HCT116 (cell line): ENCODE results near the gene TOPBP1. TPM values are rescaled to one million over a fixed set of nuclear protein-coding genes. Genes with fewer than 3 reads are reported as not detected.

ENCODE experiments used
- ATAC-seq: fragments of 200-7000 bp; cut with Tn5 transposase; 2 replicates; pipeline ENCODE4 v1.9.1; 2020; ENCODE audit warnings: mild to moderate bottlenecking, moderate library complexity
- BruUV-seq: library from RNA; stranded (reverse); fragments of 400-500 nt; replicated peaks from 2 replicates; lab custom pipeline; 2021; lab: Mats Ljungman, UMichigan
- CTCF ChIA-PET: fragments of 300-600 bp; sonication (Branson Sonifier 250); formaldehyde crosslinking; loops from one replicate; lab custom pipeline; 2021; ENCODE audit warnings: antibody characterized with exemption; lab: Charles Lee
- POLR2A ChIA-PET: fragments of 300-600, 350-600 bp; sonication (Branson Sonifier 250); formaldehyde crosslinking; loops from one replicate; lab custom pipeline; 2021; ENCODE audit warnings: antibody characterized with exemption; lab: Charles Lee
- RAD21 ChIA-PET, 2 experiments: fragments of 300-600 bp; sonication (Branson Sonifier 250); formaldehyde crosslinking; loops; one replicate each; lab custom pipeline; 2023; ENCODE audit warnings: low total read pairs in 2 of 2; ENCODE audit not compliant: uncharacterized antibody in 2 of 2, unreplicated experiment in 2 of 2, low non-redundant PET in 1 of 2; lab: Charles Lee
- DNase-seq: peaks from one replicate; pipeline ENCODE4 v3.0.0-alpha.2; 2010; ENCODE audit warnings: low read depth, low spot score
- H2AFZ ChIP-seq: fragments of 200-600 bp; shearing (Covaris generic), sonication (generic); 2 replicates; pipeline ENCODE4 v1.6.1; 2017; ENCODE audit warnings: low read depth, mixed run types, mixed read lengths, antibody characterized with exemption, low read length; ENCODE audit not compliant: poor library complexity, severe bottlenecking
- H3K27ac ChIP-seq: 2 replicates; pipeline ENCODE4 v1.5.1; 2012; ENCODE audit warnings: low read depth, low read length
- H3K27me3 ChIP-seq: fragments of 200-600 bp; sonication (generic); 2 replicates; pipeline ENCODE4 v1.6.1; 2016; ENCODE audit warnings: mixed run types, low read length, mixed read lengths; ENCODE audit not compliant: insufficient read depth
- H3K36me3 ChIP-seq, 2 experiments: fragments of 200-500 bp in 1 of 2; fragments of 200-600 bp in 1 of 2; sonication (Bioruptor generic) in 1 of 2; sonication (generic) in 1 of 2; 2 replicates each; pipeline versions ENCODE4 v1.5.1 to v1.6.1; 2014 to 2016; ENCODE audit warnings: low read length in 2 of 2, inconsistent platforms in 1 of 2, mixed read lengths in 1 of 2, mixed run types in 1 of 2; ENCODE audit not compliant: insufficient read depth in 2 of 2, control insufficient read depth in 1 of 2
- H3K4me1 ChIP-seq, 2 experiments: fragments of 200-600 bp in 1 of 2; sonication (generic) in 1 of 2; 2 replicates each; pipeline versions ENCODE4 v1.5.1 to v1.6.1; 2012 to 2017; ENCODE audit warnings: low read length in 2 of 2, inconsistent platforms in 1 of 2, mild to moderate bottlenecking in 1 of 2, mixed read lengths in 1 of 2, mixed run types in 1 of 2, moderate library complexity in 1 of 2; ENCODE audit not compliant: insufficient read depth in 2 of 2, control insufficient read depth in 1 of 2
- H3K4me2 ChIP-seq: fragments of 200-600 bp; sonication (generic); 2 replicates; pipeline ENCODE4 v1.6.1; 2017; ENCODE audit warnings: mixed run types, low read length, mixed read lengths
- H3K4me3 ChIP-seq, 2 experiments: fragments of 200-600 bp in 1 of 2; sonication (generic) in 1 of 2; replicated peaks in 1 of 2; 2 replicates each; pipeline ENCODE4 v1.5.1; 2011 to 2016; ENCODE audit warnings: low read length in 2 of 2, control low read depth in 1 of 2, low read depth in 1 of 2, mild to moderate bottlenecking in 1 of 2, mixed read lengths in 1 of 2, mixed run types in 1 of 2
- H3K79me2 ChIP-seq: fragments of 200-600 bp; sonication (generic); 2 replicates; pipeline ENCODE4 v1.6.1; 2017; ENCODE audit warnings: mild to moderate bottlenecking, mixed run types, low read length, moderate library complexity, mixed read lengths; ENCODE audit not compliant: insufficient read depth
- H3K9ac ChIP-seq: fragments of 200-600 bp; sonication (generic); 2 replicates; pipeline ENCODE4 v1.6.1; 2016; ENCODE audit warnings: low read length, mixed read lengths
- H3K9me2 ChIP-seq: fragments of 200-600 bp; sonication (generic), shearing (Covaris generic); 2 replicates; pipeline ENCODE4 v1.6.1; 2017; ENCODE audit warnings: mixed run types, mild to moderate bottlenecking, moderate library complexity; ENCODE audit not compliant: insufficient read depth
- H3K9me3 ChIP-seq, 2 experiments: fragments of 200-500 bp in 1 of 2; fragments of 200-600 bp in 1 of 2; sonication (Bioruptor generic) in 1 of 2; sonication (generic) in 1 of 2; 2 replicates each; pipeline ENCODE4 v1.6.1; 2014 to 2017; ENCODE audit warnings: low read length in 2 of 2, mixed read lengths in 2 of 2, inconsistent platforms in 1 of 2, low read depth in 1 of 2, mild to moderate bottlenecking in 1 of 2, mixed run types in 1 of 2, moderate library complexity in 1 of 2; ENCODE audit not compliant: control insufficient read depth in 1 of 2, insufficient read depth in 1 of 2
- H4K20me1 ChIP-seq: fragments of 200-600 bp; sonication (generic), shearing (Covaris generic); 2 replicates; pipeline ENCODE4 v1.6.1; 2017; ENCODE audit warnings: mixed run types, mild to moderate bottlenecking, moderate library complexity; ENCODE audit not compliant: insufficient read depth
- ATF3 ChIP-seq: IDR thresholded peaks from 2 replicates; pipeline ENCODE4 v1.6.1; 2012
- CTCF ChIP-seq, 3 experiments: fragments of 200-600 bp in 1 of 3; sonication (generic) in 1 of 3; IDR thresholded peaks in 2 of 3; conservative IDR thresholded peaks in 1 of 3; 2 replicates each; pipeline ENCODE4 v1.5.1; 2012 to 2017; ENCODE audit warnings: low read depth in 2 of 3, low read length in 2 of 3, antibody characterized with exemption in 1 of 3, borderline replicate concordance in 1 of 3, control low read depth in 1 of 3, mild to moderate bottlenecking in 1 of 3, mixed read lengths in 1 of 3, mixed run types in 1 of 3, moderate library complexity in 1 of 3; ENCODE audit not compliant: insufficient read depth in 1 of 3
- EGR1 ChIP-seq: IDR thresholded peaks from 2 replicates; pipeline ENCODE4 v1.6.1; 2012; ENCODE audit warnings: low read depth
- ELF1 ChIP-seq: IDR thresholded peaks from 2 replicates; pipeline ENCODE4 v1.6.1; 2012; ENCODE audit warnings: low read depth, borderline replicate concordance
- EZH2phosphoT487 ChIP-seq: fragments of 200-600 bp; IDR thresholded peaks from 2 replicates; pipeline ENCODE4 v1.6.1; 2018; ENCODE audit warnings: antibody characterized with exemption, borderline replicate concordance
- FOSL1 ChIP-seq: IDR thresholded peaks from 2 replicates; pipeline ENCODE4 v1.6.1; 2012; ENCODE audit warnings: low read depth
- JUND ChIP-seq: IDR thresholded peaks from 2 replicates; pipeline ENCODE4 v1.6.1; 2012
- MAX ChIP-seq: IDR thresholded peaks from 2 replicates; pipeline ENCODE4 v1.6.1; 2012
- POLR2A ChIP-seq: IDR thresholded peaks from 2 replicates; pipeline ENCODE4 v1.7.0; 2011; ENCODE audit warnings: borderline replicate concordance; ENCODE audit not compliant: insufficient read depth, insufficient read length; ENCODE audit errors: extremely low read depth
- POLR2AphosphoS5 ChIP-seq: IDR thresholded peaks from 2 replicates; pipeline ENCODE4 v1.6.1; 2011; ENCODE audit warnings: mild to moderate bottlenecking, low read depth, low read length, moderate library complexity
- RAD21 ChIP-seq: IDR thresholded peaks from 2 replicates; pipeline ENCODE4 v1.6.1; 2012; ENCODE audit warnings: low read depth, mild to moderate bottlenecking
- REST ChIP-seq: IDR thresholded peaks from 2 replicates; pipeline ENCODE4 v1.6.1; 2012; ENCODE audit warnings: low read depth
- SIN3A ChIP-seq: IDR thresholded peaks from 2 replicates; pipeline ENCODE4 v1.6.1; 2012; ENCODE audit warnings: low read depth
- SP1 ChIP-seq: IDR thresholded peaks from 2 replicates; pipeline ENCODE4 v1.6.1; 2012; ENCODE audit warnings: low read depth
- SRF ChIP-seq: IDR thresholded peaks from 2 replicates; pipeline ENCODE4 v1.6.1; 2012; ENCODE audit warnings: low read depth
- TCF7L2 ChIP-seq: IDR thresholded peaks from 2 replicates; pipeline ENCODE4 v1.7.0; 2011; ENCODE audit warnings: borderline replicate concordance, inconsistent platforms; ENCODE audit not compliant: insufficient read depth, insufficient read length; ENCODE audit errors: extremely low read depth
- YY1 ChIP-seq: IDR thresholded peaks from 2 replicates; pipeline ENCODE4 v1.6.1; 2011; ENCODE audit warnings: low read length, low read depth, moderate library complexity, mild to moderate bottlenecking; ENCODE audit not compliant: insufficient replicate concordance; ENCODE audit errors: extremely low read depth
- ZBTB33 ChIP-seq: IDR thresholded peaks from 2 replicates; pipeline ENCODE4 v1.6.1; 2011; ENCODE audit warnings: mild to moderate bottlenecking, low read length, moderate library complexity; ENCODE audit not compliant: insufficient replicate concordance; ENCODE audit errors: extremely low read depth
- ZNF274 ChIP-seq: fragments of 200-500 bp; sonication (Bioruptor generic); IDR thresholded peaks from 2 replicates; pipeline ENCODE4 v1.6.1; 2014; ENCODE audit warnings: mild to moderate bottlenecking, low read depth, low read length, inconsistent platforms
- intact Hi-C: fragments of 100-400 bp; cut with micrococcal nuclease; formaldehyde crosslinking; loops from 2 replicates; pipeline ENCODE4 v1.10.0; 2022
- total RNA-seq: library from RNA; stranded (reverse); gene quantifications from one replicate; pipeline ENCODE4 v1.2.1, GENCODE V29; 2021; ENCODE audit not compliant: unreplicated experiment

TOPBP1 gene
- total RNA-seq, 1 experiment from 2014 or later, result 42.2 TPM

GRCh38 chr3:133589503-133589902 is 72.2 kb downstream of the TOPBP1 start:
- Histone ChIP-seq H3K9me3 (no peaks in the 10 kb centered on the region), H3K79me2 (peaks cover 32% of the 10 kb centered on the region), H3K27ac (no peak overlapping the region), H3K27me3 (no peaks in the 10 kb centered on the region), H3K9ac (no peak overlapping the region), H3K4me1 (peaks cover 3 to 11% of the 10 kb centered on the region in 2 experiments; a peak in 2 of 4 replicates), H3K36me3 (peaks cover 29 to 43% of the 10 kb centered on the region in 2 experiments), H4K20me1 (peaks cover 25% of the 10 kb centered on the region; the same call in 1 of the 2 replicates), H3K9me2 (no peaks in the 10 kb centered on the region), H2AFZ (no peak overlapping the region), H3K4me2 (no peak overlapping the region), H3K4me3 (no peak overlapping the region)
- CTCF ChIA-PET, result no interaction called here
- DNase-seq (no peak), ATAC-seq (no peak)
- intact Hi-C loops, result no loop called here
- RAD21 ChIA-PET, result no interaction called here
- POLR2A ChIA-PET, result no interaction called here
- no TSS peak for BruUV-seq
- TF ChIP-seq ATF3 (no peak), ZNF274 (no peak), SP1 (no peak), EZH2phosphoT487 (no peak), RAD21 (no peak), POLR2A (no peak), FOSL1 (no peak), YY1 (no peak), ZBTB33 (no peak), SRF (no peak), TCF7L2 (no peak), JUND (no peak), ELF1 (no peak), SIN3A (no peak), POLR2AphosphoS5 (no peak), CTCF (IDR thresholded peaks at IDR 0.05 in 2 of 3, conservative IDR thresholded peaks at IDR 0.05 in 1 of 3; ENCODE audit: borderline replicate concordance in 1 of 3, insufficient read depth in 1 of 3, low read depth in 2 of 3, low read length in 2 of 3) (no peak), REST (no peak), EGR1 (no peak), MAX (no peak)
